Measurements from ENCODE around the gene SCAF8. TPM values are rescaled to one million over a fixed set of nuclear protein-coding genes. Genes with fewer than 3 reads are reported as not detected.
"Not testable (repeated sequence)": the region's sequence is repeated elsewhere in the genome, so short reads cannot be mapped to it uniquely, and the experiment has no call there.

SCAF8 gene
- total RNA-seq, 1 donor = 83.4 TPM

- Histone ChIP-seq H3K4me1 (ENCODE audit: insufficient read depth, low read length) (no peaks in the 10 kb centered on the region), H3K27me3 (ENCODE audit: insufficient read depth, low read length) (no peaks in the 10 kb centered on the region), H3K9me3 (ENCODE audit: low read depth, low read length) (no peaks in the 10 kb centered on the region), H3K4me3 (ENCODE audit: low read length) (no peak overlapping the region)
Observed at GRCh38 chr6:154785075-154785474, 51.9 kb downstream of the SCAF8 start.

GRCh38 chr6:154786144-154786868 is 53.1 kb downstream of the SCAF8 start:
- Histone ChIP-seq H3K27me3 (ENCODE audit: insufficient read depth, low read length) (no peaks in the 10 kb centered on the region), H3K4me1 (ENCODE audit: insufficient read depth, low read length) (no peaks in the 10 kb centered on the region), H3K9me3 (ENCODE audit: low read depth, low read length) (no peaks in the 10 kb centered on the region), H3K4me3 (ENCODE audit: low read length) (no peak overlapping the region)

- H3K4me3 ChIP-seq (ENCODE audit: low read length) = no peak overlapping the region
- no peaks in the 10 kb centered on the region for H3K4me1 ChIP-seq (ENCODE audit: insufficient read depth, low read length)
- H3K9me3 ChIP-seq (ENCODE audit: low read depth, low read length) = no peaks in the 10 kb centered on the region
- H3K27me3 ChIP-seq (ENCODE audit: insufficient read depth, low read length) = no peaks in the 10 kb centered on the region
Observed at GRCh38 chr6:154791556-154792317, 58.5 kb downstream of the SCAF8 start.

GRCh38 chr6:154792325-154792724 is 59.1 kb downstream of the SCAF8 start:
- Histone ChIP-seq H3K4me1 (ENCODE audit: insufficient read depth, low read length) (no peaks in the 10 kb centered on the region), H3K4me3 (ENCODE audit: low read length) (no peak overlapping the region), H3K9me3 (ENCODE audit: low read depth, low read length) (no peaks in the 10 kb centered on the region), H3K27me3 (ENCODE audit: insufficient read depth, low read length) (no peaks in the 10 kb centered on the region)

GRCh38 chr6:154792761-154793160 is 59.5 kb downstream of the SCAF8 start:
- no peaks in the 10 kb centered on the region for H3K27me3 ChIP-seq (ENCODE audit: insufficient read depth, low read length)
- H3K4me3 ChIP-seq (ENCODE audit: low read length) = no peak overlapping the region
- no peaks in the 10 kb centered on the region for H3K4me1 ChIP-seq (ENCODE audit: insufficient read depth, low read length)
- no peaks in the 10 kb centered on the region for H3K9me3 ChIP-seq (ENCODE audit: low read depth, low read length)

- Histone ChIP-seq H3K4me1 (ENCODE audit: insufficient read depth, low read length) (no peaks in the 10 kb centered on the region), H3K27me3 (ENCODE audit: insufficient read depth, low read length) (no peaks in the 10 kb centered on the region), H3K4me3 (ENCODE audit: low read length) (no peak overlapping the region), H3K9me3 (ENCODE audit: low read depth, low read length) (no peaks in the 10 kb centered on the region)
Observed at GRCh38 chr6:154796484-154796883, 63.3 kb downstream of the SCAF8 start.

- Histone ChIP-seq H3K9me3 (ENCODE audit: low read depth, low read length) (no peaks in the 10 kb centered on the region), H3K4me3 (ENCODE audit: low read length) (no peak overlapping the region), H3K4me1 (ENCODE audit: insufficient read depth, low read length) (no peaks in the 10 kb centered on the region), H3K27me3 (ENCODE audit: insufficient read depth, low read length) (no peaks in the 10 kb centered on the region)
Observed at GRCh38 chr6:154797857-154798256, 64.6 kb downstream of the SCAF8 start.

- Histone ChIP-seq H3K4me1 (ENCODE audit: insufficient read depth, low read length) (no peaks in the 10 kb centered on the region), H3K9me3 (ENCODE audit: low read depth, low read length) (no peaks in the 10 kb centered on the region), H3K4me3 (ENCODE audit: low read length) (no peak overlapping the region), H3K27me3 (ENCODE audit: insufficient read depth, low read length) (no peaks in the 10 kb centered on the region)
Observed at GRCh38 chr6:154800338-154800737, 67.1 kb downstream of the SCAF8 start.

GRCh38 chr6:154805288-154805911 is 72.2 kb downstream of the SCAF8 start:
- Histone ChIP-seq H3K27me3 (ENCODE audit: insufficient read depth, low read length) (no peaks in the 10 kb centered on the region), H3K4me1 (ENCODE audit: insufficient read depth, low read length) (no peaks in the 10 kb centered on the region), H3K4me3 (ENCODE audit: low read length) (no peak overlapping the region), H3K9me3 (ENCODE audit: low read depth, low read length) (no peaks in the 10 kb centered on the region)

GRCh38 chr6:154806804-154807203 is 73.6 kb downstream of the SCAF8 start:
- Histone ChIP-seq H3K9me3 (ENCODE audit: low read depth, low read length) (no peaks in the 10 kb centered on the region), H3K4me1 (ENCODE audit: insufficient read depth, low read length) (no peaks in the 10 kb centered on the region), H3K4me3 (ENCODE audit: low read length) (no peak overlapping the region), H3K27me3 (ENCODE audit: insufficient read depth, low read length) (no peaks in the 10 kb centered on the region)

GRCh38 chr6:154811663-154812062 is 78.4 kb downstream of the SCAF8 start:
- not testable (repeated sequence) for H3K27me3 ChIP-seq (ENCODE audit: insufficient read depth, low read length)

GRCh38 chr6:154814063-154814462 is 80.8 kb downstream of the SCAF8 start:
- H3K4me1 ChIP-seq (ENCODE audit: insufficient read depth, low read length) = no peaks in the 10 kb centered on the region
- H3K27me3 ChIP-seq (ENCODE audit: insufficient read depth, low read length) = no peaks in the 10 kb centered on the region
- no peaks in the 10 kb centered on the region for H3K9me3 ChIP-seq (ENCODE audit: low read depth, low read length)
- H3K4me3 ChIP-seq (ENCODE audit: low read length) = no peak overlapping the region

More at GRCh38 chr6:154811663-154812062, 78.4 kb downstream of the SCAF8 start:
- H3K9me3 ChIP-seq (ENCODE audit: low read depth, low read length); H3K4me3 ChIP-seq (ENCODE audit: low read length); H3K4me1 ChIP-seq (ENCODE audit: insufficient read depth, low read length): not testable (repeated sequence)

GRCh38 chr6:154815938-154816820 is 83.0 kb downstream of the SCAF8 start:
- Histone ChIP-seq H3K27me3 (ENCODE audit: insufficient read depth, low read length) (no peaks in the 10 kb centered on the region), H3K9me3 (ENCODE audit: low read depth, low read length) (no peaks in the 10 kb centered on the region), H3K4me3 (ENCODE audit: low read length) (no peak overlapping the region), H3K4me1 (ENCODE audit: insufficient read depth, low read length) (no peaks in the 10 kb centered on the region)

- no peaks in the 10 kb centered on the region for H3K9me3 ChIP-seq (ENCODE audit: low read depth, low read length)
- H3K4me3 ChIP-seq (ENCODE audit: low read length) = no peak overlapping the region
- H3K4me1 ChIP-seq (ENCODE audit: insufficient read depth, low read length) = no peaks in the 10 kb centered on the region
- H3K27me3 ChIP-seq (ENCODE audit: insufficient read depth, low read length) = no peaks in the 10 kb centered on the region
Observed at GRCh38 chr6:154821099-154821498, 87.9 kb downstream of the SCAF8 start.

GRCh38 chr6:154821638-154822037 is 88.4 kb downstream of the SCAF8 start:
- H3K27me3 ChIP-seq (ENCODE audit: insufficient read depth, low read length) = no peaks in the 10 kb centered on the region
- H3K9me3 ChIP-seq (ENCODE audit: low read depth, low read length) = no peaks in the 10 kb centered on the region
- no peaks in the 10 kb centered on the region for H3K4me1 ChIP-seq (ENCODE audit: insufficient read depth, low read length)
- no peak overlapping the region for H3K4me3 ChIP-seq (ENCODE audit: low read length)

Measured in mononuclear cell (primary cell).